GM12878 (cell line): ENCODE results near the gene CRISP2.

Source experiments
- CREB1 ChIP-seq: IDR thresholded peaks from 2 replicates; pipeline ENCODE4 v1.6.1; 2012; ENCODE audit warnings: low read depth, mild to moderate bottlenecking, inconsistent platforms
- EZH2 ChIP-seq: IDR thresholded peaks from 2 replicates; pipeline ENCODE4 v1.6.1; 2012; ENCODE audit warnings: low read depth, mild to moderate bottlenecking, control low read depth, inconsistent platforms, low read length, borderline replicate concordance; ENCODE audit not compliant: control insufficient read depth
- KLF5 ChIP-seq: fragments of 450-650 bp; IDR thresholded peaks from 2 replicates; pipeline ENCODE4 v1.6.1; 2014; ENCODE audit warnings: mild to moderate bottlenecking; ENCODE audit not compliant: partially characterized antibody
- NFYB ChIP-seq: IDR thresholded peaks from 2 replicates; pipeline ENCODE4 v1.6.1; 2011; ENCODE audit warnings: low read depth, mild to moderate bottlenecking, low read length, improper control_type of control experiment, moderate library complexity; ENCODE audit not compliant: insufficient read depth
- POLR2AphosphoS5 ChIP-seq: IDR thresholded peaks from 2 replicates; pipeline ENCODE4 v1.6.1; 2011; ENCODE audit warnings: mild to moderate bottlenecking, low read length, inconsistent platforms
- RBBP5 ChIP-seq: fragments of 200-600 bp; sonication (generic); conservative IDR thresholded peaks from 2 replicates; pipeline ENCODE4 v1.6.1; 2016
- SIN3A ChIP-seq: IDR thresholded peaks from 2 replicates; pipeline ENCODE4 v1.6.1; 2012; ENCODE audit warnings: low read depth, low read length, improper control_type of control experiment
- TF ChIP-seq, protein P1 (sequence below), 3 experiments: IDR thresholded peaks in 2 of 3; conservative IDR thresholded peaks in 1 of 3; 2 replicates each; pipeline ENCODE4 v1.5.1; 2011; ENCODE audit warnings: low read depth in 3 of 3, low read length in 3 of 3, mild to moderate bottlenecking in 3 of 3, control low read depth in 2 of 3, moderate library complexity in 2 of 3, inconsistent platforms in 1 of 3, mixed read lengths in 1 of 3; ENCODE audit not compliant: control insufficient read depth in 2 of 3, insufficient read depth in 1 of 3; ENCODE audit errors: extremely low read depth in 1 of 3
- TF ChIP-seq, protein P2 (sequence below): IDR thresholded peaks from 2 replicates; pipeline ENCODE4 v1.6.1; 2011; ENCODE audit warnings: mild to moderate bottlenecking, low read depth, low read length, moderate library complexity; ENCODE audit not compliant: insufficient replicate concordance
- TF ChIP-seq, protein P3 (sequence below): IDR thresholded peaks from 2 replicates; pipeline ENCODE4 v1.6.1; 2011; ENCODE audit warnings: low read depth, mild to moderate bottlenecking, low read length, moderate library complexity, borderline replicate concordance; ENCODE audit errors: extremely low read depth

DNA sequence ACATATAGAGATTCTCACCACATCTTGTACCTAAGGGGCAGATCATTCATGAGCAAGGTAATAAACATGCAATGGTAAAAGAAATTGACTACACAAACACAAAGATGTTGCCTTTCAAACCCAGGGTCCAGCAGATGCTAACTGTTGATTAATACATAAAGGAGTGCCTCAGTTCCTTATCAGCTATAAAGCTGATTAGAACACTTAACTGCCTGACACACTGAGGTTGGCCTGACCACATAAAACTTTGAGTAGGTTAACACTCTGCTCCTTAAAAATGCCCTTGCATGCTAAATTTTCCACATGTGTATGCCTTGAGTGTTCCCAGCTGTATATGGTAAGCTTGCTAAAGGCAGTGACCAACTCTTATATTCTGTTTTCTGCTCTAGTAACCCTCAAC, 14.9 kb downstream of the CRISP2 start:
- TF ChIP-seq EZH2 (no peak), NFYB (no peak), SIN3A (no peak), CREB1 (no peak), POLR2AphosphoS5 (no peak), RBBP5 (no peak), KLF5 (no peak)
- TF ChIP-seq, protein P1, sequence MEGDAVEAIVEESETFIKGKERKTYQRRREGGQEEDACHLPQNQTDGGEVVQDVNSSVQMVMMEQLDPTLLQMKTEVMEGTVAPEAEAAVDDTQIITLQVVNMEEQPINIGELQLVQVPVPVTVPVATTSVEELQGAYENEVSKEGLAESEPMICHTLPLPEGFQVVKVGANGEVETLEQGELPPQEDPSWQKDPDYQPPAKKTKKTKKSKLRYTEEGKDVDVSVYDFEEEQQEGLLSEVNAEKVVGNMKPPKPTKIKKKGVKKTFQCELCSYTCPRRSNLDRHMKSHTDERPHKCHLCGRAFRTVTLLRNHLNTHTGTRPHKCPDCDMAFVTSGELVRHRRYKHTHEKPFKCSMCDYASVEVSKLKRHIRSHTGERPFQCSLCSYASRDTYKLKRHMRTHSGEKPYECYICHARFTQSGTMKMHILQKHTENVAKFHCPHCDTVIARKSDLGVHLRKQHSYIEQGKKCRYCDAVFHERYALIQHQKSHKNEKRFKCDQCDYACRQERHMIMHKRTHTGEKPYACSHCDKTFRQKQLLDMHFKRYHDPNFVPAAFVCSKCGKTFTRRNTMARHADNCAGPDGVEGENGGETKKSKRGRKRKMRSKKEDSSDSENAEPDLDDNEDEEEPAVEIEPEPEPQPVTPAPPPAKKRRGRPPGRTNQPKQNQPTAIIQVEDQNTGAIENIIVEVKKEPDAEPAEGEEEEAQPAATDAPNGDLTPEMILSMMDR (IDR thresholded peaks at IDR 0.05 in 2 of 3, conservative IDR thresholded peaks at IDR 0.05 in 1 of 3; ENCODE audit: control insufficient read depth in 2 of 3, extremely low read depth in 1 of 3, insufficient read depth in 1 of 3, low read depth in 3 of 3, low read length in 3 of 3): no peak
- TF ChIP-seq, protein P2, sequence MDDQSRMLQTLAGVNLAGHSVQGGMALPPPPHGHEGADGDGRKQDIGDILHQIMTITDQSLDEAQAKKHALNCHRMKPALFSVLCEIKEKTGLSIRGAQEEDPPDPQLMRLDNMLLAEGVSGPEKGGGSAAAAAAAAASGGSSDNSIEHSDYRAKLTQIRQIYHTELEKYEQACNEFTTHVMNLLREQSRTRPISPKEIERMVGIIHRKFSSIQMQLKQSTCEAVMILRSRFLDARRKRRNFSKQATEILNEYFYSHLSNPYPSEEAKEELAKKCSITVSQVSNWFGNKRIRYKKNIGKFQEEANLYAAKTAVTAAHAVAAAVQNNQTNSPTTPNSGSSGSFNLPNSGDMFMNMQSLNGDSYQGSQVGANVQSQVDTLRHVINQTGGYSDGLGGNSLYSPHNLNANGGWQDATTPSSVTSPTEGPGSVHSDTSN: no peak
- TF ChIP-seq, protein P3, sequence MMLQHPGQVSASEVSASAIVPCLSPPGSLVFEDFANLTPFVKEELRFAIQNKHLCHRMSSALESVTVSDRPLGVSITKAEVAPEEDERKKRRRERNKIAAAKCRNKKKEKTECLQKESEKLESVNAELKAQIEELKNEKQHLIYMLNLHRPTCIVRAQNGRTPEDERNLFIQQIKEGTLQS: no peak
